Transverse colon (tissue), 4 donors: Measurements from ENCODE around the gene ORC2.

Source experiments
- POLR2A ChIP-seq: fragments of 450-650 bp; IDR thresholded peaks from one replicate; pipeline ENCODE4 v1.6.1; 2016; ENCODE audit warnings: antibody characterized with exemption, mild to moderate bottlenecking, moderate library complexity
- POLR2AphosphoS5 ChIP-seq, 3 donors: sonication (generic); formaldehyde crosslinking; IDR thresholded peaks; one replicate each; pipeline ENCODE4 v1.6.1; 2016; ENCODE audit warnings: antibody characterized with exemption in 3 of 3
- TF ChIP-seq, protein P1 (sequence below), 5 experiments: fragments of 200-600 bp in 3 of 5; fragments of 450-650 bp in 2 of 5; sonication (generic) in 3 of 5; IDR thresholded peaks; 1 replicate in 2 of 5; 2 replicates in 3 of 5; pipeline ENCODE4 v1.5.1; 2016 to 2017; ENCODE audit warnings: antibody characterized with exemption in 5 of 5, inconsistent platforms in 3 of 5, mild to moderate bottlenecking in 2 of 5, moderate library complexity in 1 of 5

- TF ChIP-seq, protein P1, sequence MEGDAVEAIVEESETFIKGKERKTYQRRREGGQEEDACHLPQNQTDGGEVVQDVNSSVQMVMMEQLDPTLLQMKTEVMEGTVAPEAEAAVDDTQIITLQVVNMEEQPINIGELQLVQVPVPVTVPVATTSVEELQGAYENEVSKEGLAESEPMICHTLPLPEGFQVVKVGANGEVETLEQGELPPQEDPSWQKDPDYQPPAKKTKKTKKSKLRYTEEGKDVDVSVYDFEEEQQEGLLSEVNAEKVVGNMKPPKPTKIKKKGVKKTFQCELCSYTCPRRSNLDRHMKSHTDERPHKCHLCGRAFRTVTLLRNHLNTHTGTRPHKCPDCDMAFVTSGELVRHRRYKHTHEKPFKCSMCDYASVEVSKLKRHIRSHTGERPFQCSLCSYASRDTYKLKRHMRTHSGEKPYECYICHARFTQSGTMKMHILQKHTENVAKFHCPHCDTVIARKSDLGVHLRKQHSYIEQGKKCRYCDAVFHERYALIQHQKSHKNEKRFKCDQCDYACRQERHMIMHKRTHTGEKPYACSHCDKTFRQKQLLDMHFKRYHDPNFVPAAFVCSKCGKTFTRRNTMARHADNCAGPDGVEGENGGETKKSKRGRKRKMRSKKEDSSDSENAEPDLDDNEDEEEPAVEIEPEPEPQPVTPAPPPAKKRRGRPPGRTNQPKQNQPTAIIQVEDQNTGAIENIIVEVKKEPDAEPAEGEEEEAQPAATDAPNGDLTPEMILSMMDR (IDR thresholded peaks at IDR 0.05), result no peak
- TF ChIP-seq POLR2A (no peak), POLR2AphosphoS5 (IDR thresholded peaks at IDR 0.05) (no peak)
Measured at GRCh38 chr2:200899482-200899881, 64.0 kb downstream of the ORC2 start.
